IMR-90 (cell line): ENCODE results near the gene GLG1. TPM values are rescaled to one million over a fixed set of nuclear protein-coding genes. Genes with fewer than 3 reads are reported as not detected.
"Not testable (repeated sequence)": the region's sequence is repeated elsewhere in the genome, so short reads cannot be mapped to it uniquely, and the experiment has no call there.

Source experiments
- ATAC-seq: fragments of 200-7000 bp; cut with Tn5 transposase; 2 replicates; pipeline ENCODE4 v1.9.1; 2020; ENCODE audit warnings: low read depth, mild to moderate bottlenecking, moderate library complexity
- BruUV-seq: library from RNA; stranded (reverse); fragments of 400-500 nt; replicated peaks from 2 replicates; lab custom pipeline; 2021; lab: Mats Ljungman, UMichigan
- CTCF ChIA-PET: fragments of 300-600 bp; formaldehyde crosslinking; extraction: SDS; loops from one replicate; lab custom pipeline; 2021; ENCODE audit warnings: antibody characterized with exemption; lab: Yijun Ruan, JAX
- POLR2A ChIA-PET: fragments of 300-600 bp; sonication (Branson Sonifier 250); formaldehyde crosslinking; loops from one replicate; lab custom pipeline; 2022; ENCODE audit warnings: antibody characterized with exemption; ENCODE audit not compliant: unreplicated experiment; lab: Charles Lee
- DNase-seq: peaks from one replicate; pipeline ENCODE4 v3.0.0; 2013
- H2AFZ ChIP-seq: replicated peaks from 2 replicates; pipeline ENCODE3; 2013; ENCODE audit warnings: low read length, mild to moderate bottlenecking; ENCODE audit not compliant: poor library complexity
- H2AK5ac ChIP-seq: 2 replicates; pipeline ENCODE4 v1.6.1; 2013; ENCODE audit warnings: low read depth, low read length, inconsistent platforms
- H2AK9ac ChIP-seq: replicated peaks from 2 replicates; pipeline ENCODE3; 2013; ENCODE audit warnings: mild to moderate bottlenecking, low read depth, low read length, moderate library complexity; ENCODE audit not compliant: poor library complexity
- H2BK120ac ChIP-seq: 2 replicates; pipeline ENCODE4 v1.6.1; 2013; ENCODE audit warnings: low read depth, low read length, inconsistent platforms
- H2BK15ac ChIP-seq: 3 replicates; pipeline ENCODE4 v1.6.1; 2013; ENCODE audit warnings: low read depth, low read length, inconsistent platforms
- H2BK20ac ChIP-seq: 2 replicates; pipeline ENCODE4 v1.6.1; 2013; ENCODE audit warnings: low read depth, mild to moderate bottlenecking, inconsistent platforms, low read length, moderate library complexity
- H2BK5ac ChIP-seq: 2 replicates; pipeline ENCODE4 v1.6.1; 2013; ENCODE audit warnings: mild to moderate bottlenecking, low read depth, low read length, inconsistent platforms; ENCODE audit not compliant: poor library complexity, severe bottlenecking
- H3K14ac ChIP-seq: replicated peaks from 2 replicates; pipeline ENCODE4 v1.6.1; 2013; ENCODE audit warnings: low read depth, low read length, inconsistent platforms
- H3K18ac ChIP-seq: 2 replicates; pipeline ENCODE4 v1.6.1; 2013; ENCODE audit warnings: low read depth, low read length, control low read depth
- H3K23ac ChIP-seq: 2 replicates; pipeline ENCODE4 v1.6.1; 2013; ENCODE audit warnings: low read depth, low read length, inconsistent platforms
- H3K27ac ChIP-seq: 2 replicates; pipeline ENCODE4 v1.5.1; 2013; ENCODE audit warnings: mild to moderate bottlenecking, control low read depth, low read length; ENCODE audit not compliant: insufficient read depth
- H3K27me3 ChIP-seq: 2 replicates; pipeline ENCODE4 v1.6.1; 2013; ENCODE audit warnings: low read length; ENCODE audit not compliant: control insufficient read depth, insufficient read depth
- H3K36me3 ChIP-seq: 2 replicates; pipeline ENCODE4 v1.6.1; 2013; ENCODE audit warnings: low read length, mixed read lengths; ENCODE audit not compliant: control insufficient read depth, insufficient read depth
- H3K4ac ChIP-seq: 2 replicates; pipeline ENCODE4 v1.6.1; 2013; ENCODE audit warnings: low read depth, low read length, inconsistent platforms
- H3K4me1 ChIP-seq: 2 replicates; pipeline ENCODE4 v1.6.1; 2013; ENCODE audit warnings: low read length, mixed read lengths; ENCODE audit not compliant: control insufficient read depth, insufficient read depth
- H3K4me2 ChIP-seq: 2 replicates; pipeline ENCODE4 v1.6.1; 2013; ENCODE audit warnings: low read depth, mild to moderate bottlenecking, control low read depth, low read length, moderate library complexity
- H3K4me3 ChIP-seq: 2 replicates; pipeline ENCODE4 v1.5.1; 2013; ENCODE audit warnings: low read depth, mild to moderate bottlenecking, control low read depth, low read length, moderate library complexity; ENCODE audit not compliant: insufficient read depth
- H3K56ac ChIP-seq: 2 replicates; pipeline ENCODE4 v1.6.1; 2013; ENCODE audit warnings: low read length, inconsistent platforms; ENCODE audit not compliant: insufficient read depth; ENCODE audit errors: extremely low read depth
- H3K79me1 ChIP-seq, 2 experiments: 2 replicates each; pipeline ENCODE4 v1.6.1; 2013; ENCODE audit warnings: low read length in 2 of 2, inconsistent platforms in 1 of 2, low read depth in 1 of 2
- H3K9ac ChIP-seq: 2 replicates; pipeline ENCODE4 v1.6.1; 2013; ENCODE audit warnings: low read depth, low read length, control low read depth
- H3K9me1 ChIP-seq: 2 replicates; pipeline ENCODE4 v1.6.1; 2013; ENCODE audit warnings: low read length, inconsistent platforms; ENCODE audit not compliant: insufficient read depth
- H3K9me3 ChIP-seq: 2 replicates; pipeline ENCODE4 v1.6.1; 2013; ENCODE audit warnings: low read length; ENCODE audit not compliant: control insufficient read depth, insufficient read depth
- H4K20me1 ChIP-seq: 2 replicates; pipeline ENCODE4 v1.6.1; 2013; ENCODE audit warnings: low read length, inconsistent platforms; ENCODE audit not compliant: insufficient read depth
- H4K5ac ChIP-seq: 2 replicates; pipeline ENCODE4 v1.6.1; 2013; ENCODE audit warnings: mild to moderate bottlenecking, low read depth, low read length, control low read depth
- H4K8ac ChIP-seq, 2 experiments: 2 replicates each; pipeline ENCODE4 v1.6.1; 2013; ENCODE audit warnings: low read depth in 2 of 2, low read length in 2 of 2, control low read depth in 1 of 2, inconsistent platforms in 1 of 2
- H4K91ac ChIP-seq: 2 replicates; pipeline ENCODE4 v1.6.1; 2013; ENCODE audit warnings: low read depth, low read length, inconsistent platforms; ENCODE audit not compliant: insufficient read depth
- WGBS, 2 experiments: methylation state at CpG; one replicate each; pipeline versions ENCODE4 v1.1.5 to v1.1.7; 2013; ENCODE audit warnings: missing lambda C conversion rate in 2 of 2; ENCODE audit not compliant: insufficient read length in 1 of 2; ENCODE audit errors: extremely low coverage in 2 of 2; 5-methylcytosine and 5-hydroxymethylcytosine counted together
- dilution Hi-C: fragments of 300-500 bp; cut with HindIII; formaldehyde crosslinking; loops from one replicate; pipeline ENCODE4 v1.14.3; 2018; ENCODE audit warnings: low sequenced_read_pairs; ENCODE audit not compliant: unreplicated experiment
- in situ Hi-C: fragments of 300-500 bp; cut with MboI; formaldehyde crosslinking; loops from 3 replicates; pipeline ENCODE4 v1.14.3; 2019; ENCODE audit warnings: low sequenced_read_pairs, inconsistent platforms, mixed read lengths
- intact Hi-C: fragments of 100-400 bp; cut with micrococcal nuclease; formaldehyde crosslinking; loops from 2 replicates; pipeline ENCODE4 v1.10.0; 2022
- polyA plus RNA-seq, 3 experiments: library from polyadenylated mRNA; depleted of rRNA; stranded (reverse); fragments of >200 nt; gene quantifications; 2 replicates each; pipeline ENCODE4 v1.2.3, GENCODE V29; 2012; ENCODE audit warnings: low replicate concordance in 1 of 3
- total RNA-seq: library from RNA; depleted of rRNA; stranded (reverse); fragments of >200 nt; gene quantifications from 2 replicates; pipeline ENCODE4 v1.2.3, GENCODE V29; 2012

The GLG1 gene
- total and polyA plus RNA-seq, 2 of the 4 experiments (the other 2 are of a cell fraction) = 91.0 to 107 TPM

DNA sequence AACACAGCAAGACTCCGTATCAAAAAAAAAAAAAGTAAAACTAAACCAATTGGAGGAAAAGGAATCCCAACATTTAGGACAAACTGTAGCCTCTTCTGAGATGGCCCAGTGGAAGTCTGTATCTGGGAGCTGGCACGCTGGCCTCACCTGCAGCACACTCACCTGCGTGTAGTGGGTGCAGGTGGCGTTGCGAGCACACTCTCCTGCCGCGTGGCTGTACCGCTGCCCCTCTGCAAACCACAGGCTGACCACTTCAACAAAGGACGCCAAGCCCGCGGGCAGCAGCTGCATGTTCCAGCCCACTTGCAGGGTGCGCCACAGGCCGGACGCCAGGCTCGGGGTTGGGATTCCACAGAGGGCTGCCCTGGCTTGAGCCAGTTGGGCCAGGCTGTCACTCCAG, 189.0 kb downstream of the GLG1 start:
- H3K14ac ChIP-seq, H3K36me3 ChIP-seq, H3K56ac ChIP-seq, ATAC-seq, DNase-seq, H3K4me3 ChIP-seq, H3K23ac ChIP-seq, H2AK5ac ChIP-seq, H3K9me3 ChIP-seq, H3K4me2 ChIP-seq, H2BK120ac ChIP-seq, H4K91ac ChIP-seq, H2BK20ac ChIP-seq, H3K27ac ChIP-seq, H2AK9ac ChIP-seq, H3K79me1 ChIP-seq, dilution Hi-C loops, H4K5ac ChIP-seq, H4K8ac ChIP-seq, H2BK15ac ChIP-seq, H3K4me1 ChIP-seq, H4K20me1 ChIP-seq, CTCF ChIA-PET, H3K9me1 ChIP-seq, H3K18ac ChIP-seq, in situ Hi-C loops, POLR2A ChIA-PET, BruUV-seq, H2BK5ac ChIP-seq, H2AFZ ChIP-seq, H3K9ac ChIP-seq, H3K4ac ChIP-seq, H3K27me3 ChIP-seq, intact Hi-C loops: not testable (repeated sequence)
- no CpG with 5 or more reads among the region's 15 CpGs for WGBS, 2 experiments

DNA sequence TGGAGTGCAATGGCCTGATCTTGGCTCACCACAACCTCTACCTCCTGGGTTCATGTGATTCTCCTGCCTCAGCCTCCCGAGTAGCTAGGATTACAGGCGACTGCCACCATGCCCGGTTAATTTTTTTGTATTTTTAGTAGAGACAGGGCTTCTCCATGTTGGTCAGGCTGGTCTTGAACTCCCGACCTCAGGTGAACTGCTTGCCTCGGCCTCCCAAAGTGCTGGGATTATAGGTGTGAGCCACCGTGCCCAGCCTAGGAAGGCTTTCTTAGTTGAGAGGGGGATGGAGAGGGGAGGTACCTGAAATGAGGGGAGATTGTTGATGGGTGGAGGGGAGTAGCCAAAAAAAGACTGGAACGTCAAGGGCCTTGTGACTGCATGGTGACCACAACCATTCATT, 193.0 kb downstream of the GLG1 start:
- H3K36me3 ChIP-seq, H4K91ac ChIP-seq, H3K4me1 ChIP-seq, H2BK120ac ChIP-seq, POLR2A ChIA-PET, H2BK5ac ChIP-seq, H3K9me1 ChIP-seq, ATAC-seq, H3K18ac ChIP-seq, BruUV-seq, H2AK9ac ChIP-seq, CTCF ChIA-PET, in situ Hi-C loops, H4K8ac ChIP-seq, H3K79me1 ChIP-seq, intact Hi-C loops, H2BK20ac ChIP-seq, H3K14ac ChIP-seq, H2AK5ac ChIP-seq, H3K4me3 ChIP-seq, H3K23ac ChIP-seq, H2BK15ac ChIP-seq, H3K27me3 ChIP-seq, H3K27ac ChIP-seq, H3K4ac ChIP-seq, H3K9ac ChIP-seq, DNase-seq, H2AFZ ChIP-seq, H3K4me2 ChIP-seq, H4K5ac ChIP-seq, H4K20me1 ChIP-seq, H3K56ac ChIP-seq, dilution Hi-C loops, H3K9me3 ChIP-seq: not testable (repeated sequence)
- WGBS, 2 experiments = 81% methylated on average over 3 of the region's 7 CpGs; no CpG with 5 or more reads in 1 of the 2 experiments
